ACC112 (cell line): ENCODE results near the gene ADM2.

Experiments used
- H2AFZ ChIP-seq: fragments of 200-600 bp; sonication (generic); one replicate; pipeline ENCODE4 v1.6.0; 2017; ENCODE audit warnings: antibody characterized with exemption, low read length; ENCODE audit not compliant: unreplicated experiment
- H3K27ac ChIP-seq: fragments of 200-600 bp; sonication (generic); 2 replicates; pipeline ENCODE4 v1.5.1; 2014; ENCODE audit warnings: low read depth, mild to moderate bottlenecking, antibody characterized with exemption, low read length, moderate library complexity
- H3K27me3 ChIP-seq: fragments of 200-600 bp; sonication (generic); 2 replicates; pipeline ENCODE4 v1.6.1; 2014; ENCODE audit warnings: mild to moderate bottlenecking, antibody characterized with exemption, low read length, moderate library complexity, mixed read lengths; ENCODE audit not compliant: insufficient read depth
- H3K36me3 ChIP-seq: fragments of 200-600 bp; sonication (generic); 2 replicates; pipeline ENCODE4 v1.6.1; 2016; ENCODE audit warnings: mild to moderate bottlenecking, antibody characterized with exemption, low read length, moderate library complexity, mixed read lengths; ENCODE audit not compliant: insufficient read depth
- H3K4me1 ChIP-seq: fragments of 200-600 bp; sonication (generic); one replicate; pipeline ENCODE4 v1.6.1; 2016; ENCODE audit warnings: low read length, mixed read lengths; ENCODE audit not compliant: insufficient read depth, unreplicated experiment, control insufficient read depth
- H3K4me3 ChIP-seq: fragments of 200-600 bp; sonication (generic); 2 replicates; pipeline ENCODE4 v1.5.1; 2014; ENCODE audit warnings: mild to moderate bottlenecking, low read depth, low read length
- H3K79me2 ChIP-seq: fragments of 200-600 bp; sonication (generic); one replicate; pipeline ENCODE4 v1.6.0; 2016; ENCODE audit warnings: low read length; ENCODE audit not compliant: control insufficient read depth, unreplicated experiment, insufficient read depth

Gene ADM2

GRCh38 chr22:50438305-50439275, 42.8 kb upstream of the ADM2 start:
- H2AFZ ChIP-seq, result no peak overlapping the region
- H3K27me3 ChIP-seq, result no peaks in the 10 kb centered on the region
- H3K4me1 ChIP-seq, result no peaks in the 10 kb centered on the region
- no peaks in the 10 kb centered on the region for H3K79me2 ChIP-seq
- H3K27ac ChIP-seq, result no peak overlapping the region
- no peaks in the 10 kb centered on the region for H3K36me3 ChIP-seq
- no peak overlapping the region for H3K4me3 ChIP-seq

- Histone ChIP-seq H3K4me1 (peaks cover 4% of the 10 kb centered on the region), H3K27me3 (no peaks in the 10 kb centered on the region), H3K27ac (no peak overlapping the region), H3K4me3 (no peak overlapping the region), H3K79me2 (no peaks in the 10 kb centered on the region), H3K36me3 (no peaks in the 10 kb centered on the region), H2AFZ (no peak overlapping the region)
Measured at GRCh38 chr22:50439314-50439870, 42.0 kb upstream of the ADM2 start.

GRCh38 chr22:50439871-50440331, 41.4 kb upstream of the ADM2 start:
- Histone ChIP-seq H3K4me1 (peaks cover 4% of the 10 kb centered on the region), H3K4me3 (no peak overlapping the region), H3K79me2 (no peaks in the 10 kb centered on the region), H3K36me3 (no peaks in the 10 kb centered on the region), H3K27me3 (no peaks in the 10 kb centered on the region), H2AFZ (no peak overlapping the region), H3K27ac (no peak overlapping the region)

GRCh38 chr22:50440544-50441249, 40.6 kb upstream of the ADM2 start:
- Histone ChIP-seq H2AFZ (no peak overlapping the region), H3K36me3 (no peaks in the 10 kb centered on the region), H3K4me3 (no peak overlapping the region), H3K79me2 (no peaks in the 10 kb centered on the region), H3K27ac (no peak overlapping the region), H3K27me3 (no peaks in the 10 kb centered on the region), H3K4me1 (peaks cover 4% of the 10 kb centered on the region)

GRCh38 chr22:50441428-50441993, 39.8 kb upstream of the ADM2 start:
- H3K4me1 ChIP-seq, result peaks cover 4% of the 10 kb centered on the region
- no peaks in the 10 kb centered on the region for H3K79me2 ChIP-seq
- no peaks in the 10 kb centered on the region for H3K27me3 ChIP-seq
- H2AFZ ChIP-seq, result no peak overlapping the region
- no peak overlapping the region for H3K27ac ChIP-seq
- H3K36me3 ChIP-seq, result no peaks in the 10 kb centered on the region
- no peak overlapping the region for H3K4me3 ChIP-seq

GRCh38 chr22:50443197-50443596, 38.1 kb upstream of the ADM2 start:
- H3K79me2 ChIP-seq, result no peaks in the 10 kb centered on the region
- H3K4me1 ChIP-seq, result peaks cover 4% of the 10 kb centered on the region
- no peaks in the 10 kb centered on the region for H3K36me3 ChIP-seq
- H2AFZ ChIP-seq, result no peak overlapping the region
- no peak overlapping the region for H3K27ac ChIP-seq
- H3K27me3 ChIP-seq, result no peaks in the 10 kb centered on the region
- H3K4me3 ChIP-seq, result no peak overlapping the region

- Histone ChIP-seq H3K4me1 (peaks cover 4% of the 10 kb centered on the region), H3K27ac (no peak overlapping the region), H3K27me3 (no peaks in the 10 kb centered on the region), H3K4me3 (no peak overlapping the region), H3K36me3 (no peaks in the 10 kb centered on the region), H3K79me2 (no peaks in the 10 kb centered on the region), H2AFZ (no peak overlapping the region)
Measured at GRCh38 chr22:50443801-50444625, 37.3 kb upstream of the ADM2 start.

- no peak overlapping the region for H3K27ac ChIP-seq
- no peaks in the 10 kb centered on the region for H3K36me3 ChIP-seq
- no peaks in the 10 kb centered on the region for H3K79me2 ChIP-seq
- H3K4me1 ChIP-seq, result peaks cover 4% of the 10 kb centered on the region
- H2AFZ ChIP-seq, result no peak overlapping the region
- H3K4me3 ChIP-seq, result no peak overlapping the region
- no peaks in the 10 kb centered on the region for H3K27me3 ChIP-seq
Measured at GRCh38 chr22:50444663-50445062, 36.7 kb upstream of the ADM2 start.

GRCh38 chr22:50445071-50445879, 36.1 kb upstream of the ADM2 start:
- no peak overlapping the region for H3K4me3 ChIP-seq

More at GRCh38 chr22:50445071-50445879, 36.1 kb upstream of the ADM2 start:
- Histone ChIP-seq H3K79me2 (no peaks in the 10 kb centered on the region), H3K4me1 (peaks cover 4% of the 10 kb centered on the region), H3K27me3 (no peaks in the 10 kb centered on the region), H3K36me3 (no peaks in the 10 kb centered on the region), H3K27ac (no peak overlapping the region), H2AFZ (no peak overlapping the region)
